Coronary artery (tissue), 2 donors: Measurements from ENCODE around the gene CPZ.

Experiments
- DNase-seq: peaks from one replicate; pipeline ENCODE4 v3.0.0-alpha.2; 2017; ENCODE audit warnings: low spot score
- H3K27ac ChIP-seq, 2 donors: fragments of 200-600 bp; sonication (generic); one replicate each; pipeline ENCODE4 v1.5.1; 2016 to 2019
- H3K4me3 ChIP-seq: fragments of 200-600 bp; sonication (generic); 2 replicates; pipeline ENCODE4 v1.5.1; 2016; ENCODE audit warnings: mild to moderate bottlenecking, moderate library complexity
- TF ChIP-seq, protein P1 (sequence below): fragments of 200-600 bp; sonication (generic); IDR thresholded peaks from one replicate; pipeline ENCODE4 v1.5.1; 2019; ENCODE audit warnings: antibody characterized with exemption

CPZ gene

GRCh38 chr4:8592366-8593263 lies at the start of gene CPZ:
TSS of gene CPZ (plus strand) at chr4:8592765. CDS start at chr4:8592834, 69 bp downstream.
- no peak within 1 kb of the TSS for H3K27ac ChIP-seq
- peak within 1 kb of the TSS; percentile 60 for H3K4me3 ChIP-seq
- TF ChIP-seq, protein P1, sequence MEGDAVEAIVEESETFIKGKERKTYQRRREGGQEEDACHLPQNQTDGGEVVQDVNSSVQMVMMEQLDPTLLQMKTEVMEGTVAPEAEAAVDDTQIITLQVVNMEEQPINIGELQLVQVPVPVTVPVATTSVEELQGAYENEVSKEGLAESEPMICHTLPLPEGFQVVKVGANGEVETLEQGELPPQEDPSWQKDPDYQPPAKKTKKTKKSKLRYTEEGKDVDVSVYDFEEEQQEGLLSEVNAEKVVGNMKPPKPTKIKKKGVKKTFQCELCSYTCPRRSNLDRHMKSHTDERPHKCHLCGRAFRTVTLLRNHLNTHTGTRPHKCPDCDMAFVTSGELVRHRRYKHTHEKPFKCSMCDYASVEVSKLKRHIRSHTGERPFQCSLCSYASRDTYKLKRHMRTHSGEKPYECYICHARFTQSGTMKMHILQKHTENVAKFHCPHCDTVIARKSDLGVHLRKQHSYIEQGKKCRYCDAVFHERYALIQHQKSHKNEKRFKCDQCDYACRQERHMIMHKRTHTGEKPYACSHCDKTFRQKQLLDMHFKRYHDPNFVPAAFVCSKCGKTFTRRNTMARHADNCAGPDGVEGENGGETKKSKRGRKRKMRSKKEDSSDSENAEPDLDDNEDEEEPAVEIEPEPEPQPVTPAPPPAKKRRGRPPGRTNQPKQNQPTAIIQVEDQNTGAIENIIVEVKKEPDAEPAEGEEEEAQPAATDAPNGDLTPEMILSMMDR: no peak
- no peak for DNase-seq

DNA sequence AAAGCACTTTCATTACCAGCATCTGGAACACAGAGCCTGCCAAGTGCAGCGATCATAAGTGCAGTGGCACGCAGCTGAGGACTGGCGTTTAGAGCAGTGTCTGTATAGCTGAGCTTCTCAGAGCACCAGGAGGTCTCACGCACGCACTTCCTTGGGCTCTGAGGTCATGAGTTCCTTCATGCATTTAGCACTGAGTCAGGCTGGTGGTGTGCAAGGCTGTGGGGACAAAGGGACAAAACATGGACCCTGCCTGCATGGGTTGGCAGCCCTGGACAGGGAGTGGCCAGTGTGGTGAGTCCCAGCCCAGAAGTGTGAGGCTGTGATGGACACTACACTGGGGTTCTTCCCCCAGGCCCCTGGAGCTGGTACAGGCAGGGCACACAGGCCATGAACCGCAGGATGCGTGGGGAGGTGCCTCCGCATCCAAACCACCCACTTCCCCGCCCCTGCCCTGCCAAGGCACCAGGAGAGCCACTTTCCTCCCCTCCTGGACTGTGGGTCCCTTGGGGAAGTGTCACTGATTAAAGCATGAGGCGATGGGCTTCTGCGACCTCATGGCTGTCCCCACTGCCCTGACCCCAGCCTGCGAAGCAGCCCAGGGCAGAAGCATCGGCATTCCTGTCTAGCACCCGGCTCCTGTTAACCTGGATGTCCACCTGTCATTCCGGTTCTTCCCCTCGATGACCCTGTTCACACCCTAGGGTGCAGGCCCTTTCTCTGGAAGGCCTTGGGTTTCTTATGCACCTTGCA lies 49.6 kb upstream of the CPZ start:
- H3K4me3 ChIP-seq: no peak overlapping the region
- DNase-seq: no peak
- TF ChIP-seq, protein P1: no peak
- H3K27ac ChIP-seq: no peak overlapping the region

DNA sequence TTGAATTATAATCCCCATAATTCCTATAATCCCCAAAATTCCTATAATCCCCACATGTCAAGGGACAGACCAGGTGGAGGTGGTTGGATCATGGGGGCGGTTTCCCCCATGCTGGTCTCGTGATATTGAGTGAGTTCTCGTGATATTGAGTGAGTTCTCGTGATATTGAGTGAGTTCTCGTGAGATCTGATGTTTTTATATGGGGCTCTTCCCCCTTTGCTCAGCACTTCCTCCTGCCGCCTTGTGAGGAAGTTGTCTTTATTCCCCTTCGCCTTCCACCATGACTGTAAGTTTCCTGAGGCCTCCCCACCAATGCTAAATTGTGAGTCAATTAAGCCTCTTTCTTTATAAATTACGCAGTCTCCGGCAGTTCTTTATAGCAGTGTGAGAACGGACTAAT lies 48.9 kb upstream of the CPZ start:
- Histone ChIP-seq H3K4me3 (no peak overlapping the region), H3K27ac (no peak overlapping the region)
- DNase-seq: no peak
- TF ChIP-seq, protein P1: no peak

DNA sequence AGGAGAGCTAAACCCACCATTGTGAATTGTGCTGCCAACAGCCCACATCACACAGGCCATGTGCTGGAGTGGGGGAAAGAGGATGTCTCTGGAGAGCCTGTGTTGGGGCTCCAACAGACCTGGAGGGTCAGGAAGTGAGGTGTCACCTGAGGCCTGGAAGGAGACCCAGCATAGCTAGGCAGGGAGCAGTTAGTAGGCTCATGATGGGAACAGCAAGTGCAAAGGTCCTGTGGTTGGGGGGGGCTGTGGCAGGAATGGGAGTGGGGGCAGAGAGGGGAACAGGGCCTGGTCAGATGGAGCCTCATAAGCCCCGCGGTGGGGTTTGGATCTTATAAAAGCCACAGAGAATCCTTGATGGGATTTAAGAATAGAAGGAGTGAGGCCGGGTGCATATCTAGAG lies 48.3 kb upstream of the CPZ start:
- TF ChIP-seq, protein P1: no peak
- Histone ChIP-seq H3K4me3 (no peak overlapping the region), H3K27ac (no peak overlapping the region)
- DNase-seq: no peak

- H3K4me3 ChIP-seq: no peak overlapping the region
- TF ChIP-seq, protein P1: no peak
- DNase-seq: no peak
These were observed 47.7 kb upstream of the CPZ start for GRCh38 chr4:8544741-8545438.

GRCh38 chr4:8545439-8545765 lies 47.2 kb upstream of the CPZ start:
- no peak overlapping the region for H3K4me3 ChIP-seq
- no peak overlapping the region for H3K27ac ChIP-seq
- DNase-seq: no peak
- TF ChIP-seq, protein P1: no peak

More at GRCh38 chr4:8544741-8545438, 47.7 kb upstream of the CPZ start:
- H3K27ac ChIP-seq: no peak overlapping the region
